HCT116 (cell line): ENCODE results near the gene LRFN2. TPM values are rescaled to one million over a fixed set of nuclear protein-coding genes. Genes with fewer than 3 reads are reported as not detected.

Experiments
- ATAC-seq: fragments of 200-7000 bp; cut with Tn5 transposase; 2 replicates; pipeline ENCODE4 v1.9.1; 2020; ENCODE audit warnings: mild to moderate bottlenecking, moderate library complexity
- BruUV-seq: library from RNA; stranded (reverse); fragments of 400-500 nt; replicated peaks from 2 replicates; lab custom pipeline; 2021; lab: Mats Ljungman, UMichigan
- CTCF ChIA-PET: fragments of 300-600 bp; sonication (Branson Sonifier 250); formaldehyde crosslinking; loops from one replicate; lab custom pipeline; 2021; ENCODE audit warnings: antibody characterized with exemption; lab: Charles Lee
- POLR2A ChIA-PET: fragments of 300-600, 350-600 bp; sonication (Branson Sonifier 250); formaldehyde crosslinking; loops from one replicate; lab custom pipeline; 2021; ENCODE audit warnings: antibody characterized with exemption; lab: Charles Lee
- RAD21 ChIA-PET, 2 experiments: fragments of 300-600 bp; sonication (Branson Sonifier 250); formaldehyde crosslinking; loops; one replicate each; lab custom pipeline; 2023; ENCODE audit warnings: low total read pairs in 2 of 2; ENCODE audit not compliant: uncharacterized antibody in 2 of 2, unreplicated experiment in 2 of 2, low non-redundant PET in 1 of 2; lab: Charles Lee
- DNase-seq: peaks from one replicate; pipeline ENCODE4 v3.0.0-alpha.2; 2010; ENCODE audit warnings: low read depth, low spot score
- H2AFZ ChIP-seq: fragments of 200-600 bp; shearing (Covaris generic), sonication (generic); 2 replicates; pipeline ENCODE4 v1.6.1; 2017; ENCODE audit warnings: low read depth, mixed run types, mixed read lengths, antibody characterized with exemption, low read length; ENCODE audit not compliant: poor library complexity, severe bottlenecking
- H3K27ac ChIP-seq: 2 replicates; pipeline ENCODE4 v1.5.1; 2012; ENCODE audit warnings: low read depth, low read length
- H3K27me3 ChIP-seq: fragments of 200-600 bp; sonication (generic); 2 replicates; pipeline ENCODE4 v1.6.1; 2016; ENCODE audit warnings: mixed run types, low read length, mixed read lengths; ENCODE audit not compliant: insufficient read depth
- H3K36me3 ChIP-seq, 2 experiments: fragments of 200-500 bp in 1 of 2; fragments of 200-600 bp in 1 of 2; sonication (Bioruptor generic) in 1 of 2; sonication (generic) in 1 of 2; 2 replicates each; pipeline versions ENCODE4 v1.5.1 to v1.6.1; 2014 to 2016; ENCODE audit warnings: low read length in 2 of 2, inconsistent platforms in 1 of 2, mixed read lengths in 1 of 2, mixed run types in 1 of 2; ENCODE audit not compliant: insufficient read depth in 2 of 2, control insufficient read depth in 1 of 2
- H3K4me1 ChIP-seq, 2 experiments: fragments of 200-600 bp in 1 of 2; sonication (generic) in 1 of 2; 2 replicates each; pipeline versions ENCODE4 v1.5.1 to v1.6.1; 2012 to 2017; ENCODE audit warnings: low read length in 2 of 2, inconsistent platforms in 1 of 2, mild to moderate bottlenecking in 1 of 2, mixed read lengths in 1 of 2, mixed run types in 1 of 2, moderate library complexity in 1 of 2; ENCODE audit not compliant: insufficient read depth in 2 of 2, control insufficient read depth in 1 of 2
- H3K4me2 ChIP-seq: fragments of 200-600 bp; sonication (generic); 2 replicates; pipeline ENCODE4 v1.6.1; 2017; ENCODE audit warnings: mixed run types, low read length, mixed read lengths
- H3K4me3 ChIP-seq, 2 experiments: fragments of 200-600 bp in 1 of 2; sonication (generic) in 1 of 2; replicated peaks in 1 of 2; 2 replicates each; pipeline ENCODE4 v1.5.1; 2011 to 2016; ENCODE audit warnings: low read length in 2 of 2, control low read depth in 1 of 2, low read depth in 1 of 2, mild to moderate bottlenecking in 1 of 2, mixed read lengths in 1 of 2, mixed run types in 1 of 2
- H3K79me2 ChIP-seq: fragments of 200-600 bp; sonication (generic); 2 replicates; pipeline ENCODE4 v1.6.1; 2017; ENCODE audit warnings: mild to moderate bottlenecking, mixed run types, low read length, moderate library complexity, mixed read lengths; ENCODE audit not compliant: insufficient read depth
- H3K9ac ChIP-seq: fragments of 200-600 bp; sonication (generic); 2 replicates; pipeline ENCODE4 v1.6.1; 2016; ENCODE audit warnings: low read length, mixed read lengths
- H3K9me2 ChIP-seq: fragments of 200-600 bp; sonication (generic), shearing (Covaris generic); 2 replicates; pipeline ENCODE4 v1.6.1; 2017; ENCODE audit warnings: mixed run types, mild to moderate bottlenecking, moderate library complexity; ENCODE audit not compliant: insufficient read depth
- H3K9me3 ChIP-seq, 2 experiments: fragments of 200-500 bp in 1 of 2; fragments of 200-600 bp in 1 of 2; sonication (Bioruptor generic) in 1 of 2; sonication (generic) in 1 of 2; 2 replicates each; pipeline ENCODE4 v1.6.1; 2014 to 2017; ENCODE audit warnings: low read length in 2 of 2, mixed read lengths in 2 of 2, inconsistent platforms in 1 of 2, low read depth in 1 of 2, mild to moderate bottlenecking in 1 of 2, mixed run types in 1 of 2, moderate library complexity in 1 of 2; ENCODE audit not compliant: control insufficient read depth in 1 of 2, insufficient read depth in 1 of 2
- H4K20me1 ChIP-seq: fragments of 200-600 bp; sonication (generic), shearing (Covaris generic); 2 replicates; pipeline ENCODE4 v1.6.1; 2017; ENCODE audit warnings: mixed run types, mild to moderate bottlenecking, moderate library complexity; ENCODE audit not compliant: insufficient read depth
- ATF3 ChIP-seq: IDR thresholded peaks from 2 replicates; pipeline ENCODE4 v1.6.1; 2012
- CEBPB ChIP-seq: IDR thresholded peaks from 2 replicates; pipeline ENCODE4 v1.6.1; 2012; ENCODE audit warnings: low read depth
- CTCF ChIP-seq, 3 experiments: fragments of 200-600 bp in 1 of 3; sonication (generic) in 1 of 3; IDR thresholded peaks in 2 of 3; conservative IDR thresholded peaks in 1 of 3; 2 replicates each; pipeline ENCODE4 v1.5.1; 2012 to 2017; ENCODE audit warnings: low read depth in 2 of 3, low read length in 2 of 3, antibody characterized with exemption in 1 of 3, borderline replicate concordance in 1 of 3, control low read depth in 1 of 3, mild to moderate bottlenecking in 1 of 3, mixed read lengths in 1 of 3, mixed run types in 1 of 3, moderate library complexity in 1 of 3; ENCODE audit not compliant: insufficient read depth in 1 of 3
- ELF1 ChIP-seq: IDR thresholded peaks from 2 replicates; pipeline ENCODE4 v1.6.1; 2012; ENCODE audit warnings: low read depth, borderline replicate concordance
- EZH2 ChIP-seq: fragments of 200-600 bp; sonication (generic); IDR thresholded peaks from 2 replicates; pipeline ENCODE4 v1.6.1; 2017; ENCODE audit warnings: antibody characterized with exemption, mixed run types
- EZH2phosphoT487 ChIP-seq: fragments of 200-600 bp; IDR thresholded peaks from 2 replicates; pipeline ENCODE4 v1.6.1; 2018; ENCODE audit warnings: antibody characterized with exemption, borderline replicate concordance
- JUND ChIP-seq: IDR thresholded peaks from 2 replicates; pipeline ENCODE4 v1.6.1; 2012
- POLR2A ChIP-seq: IDR thresholded peaks from 2 replicates; pipeline ENCODE4 v1.7.0; 2011; ENCODE audit warnings: borderline replicate concordance; ENCODE audit not compliant: insufficient read depth, insufficient read length; ENCODE audit errors: extremely low read depth
- POLR2AphosphoS5 ChIP-seq: IDR thresholded peaks from 2 replicates; pipeline ENCODE4 v1.6.1; 2011; ENCODE audit warnings: mild to moderate bottlenecking, low read depth, low read length, moderate library complexity
- SP1 ChIP-seq: IDR thresholded peaks from 2 replicates; pipeline ENCODE4 v1.6.1; 2012; ENCODE audit warnings: low read depth
- TCF7L2 ChIP-seq: IDR thresholded peaks from 2 replicates; pipeline ENCODE4 v1.7.0; 2011; ENCODE audit warnings: borderline replicate concordance, inconsistent platforms; ENCODE audit not compliant: insufficient read depth, insufficient read length; ENCODE audit errors: extremely low read depth
- YY1 ChIP-seq: IDR thresholded peaks from 2 replicates; pipeline ENCODE4 v1.6.1; 2011; ENCODE audit warnings: low read length, low read depth, moderate library complexity, mild to moderate bottlenecking; ENCODE audit not compliant: insufficient replicate concordance; ENCODE audit errors: extremely low read depth
- ZBTB33 ChIP-seq: IDR thresholded peaks from 2 replicates; pipeline ENCODE4 v1.6.1; 2011; ENCODE audit warnings: mild to moderate bottlenecking, low read length, moderate library complexity; ENCODE audit not compliant: insufficient replicate concordance; ENCODE audit errors: extremely low read depth
- ZNF274 ChIP-seq: fragments of 200-500 bp; sonication (Bioruptor generic); IDR thresholded peaks from 2 replicates; pipeline ENCODE4 v1.6.1; 2014; ENCODE audit warnings: mild to moderate bottlenecking, low read depth, low read length, inconsistent platforms
- intact Hi-C: fragments of 100-400 bp; cut with micrococcal nuclease; formaldehyde crosslinking; loops from 2 replicates; pipeline ENCODE4 v1.10.0; 2022
- total RNA-seq: library from RNA; stranded (reverse); gene quantifications from one replicate; pipeline ENCODE4 v1.2.1, GENCODE V29; 2021; ENCODE audit not compliant: unreplicated experiment

The LRFN2 gene
- total RNA-seq, 1 experiment from 2014 or later, result not detected

- TF ChIP-seq CTCF (IDR thresholded peaks at IDR 0.05 in 2 of 3, conservative IDR thresholded peaks at IDR 0.05 in 1 of 3; ENCODE audit: borderline replicate concordance in 1 of 3, insufficient read depth in 1 of 3, low read depth in 2 of 3, low read length in 2 of 3) (no peak), POLR2AphosphoS5 (no peak)
- TF ChIP-seq, all 23 proteins: peak for 0
Observed at GRCh38 chr6:40362859-40363258, 224.3 kb downstream of the LRFN2 start (continued).

GRCh38 chr6:40359808-40360207 is 227.4 kb downstream of the LRFN2 start:
- intact Hi-C loops, result no loop called here
- H3K79me2 ChIP-seq, result no peaks in the 10 kb centered on the region
- BruUV-seq, result no TSS peak

More at GRCh38 chr6:40359808-40360207, 227.4 kb downstream of the LRFN2 start:
- H3K4me1 ChIP-seq, result peaks cover 0 to 6% of the 10 kb centered on the region in 2 experiments; a peak in 3 of 4 replicates
- ATAC-seq (no peak; the same call in 1 of the 2 replicates), DNase-seq (no peak)
- POLR2A ChIA-PET, result no interaction called here
- no peak overlapping the region for H3K4me2 ChIP-seq
- no peak overlapping the region for H3K4me3 ChIP-seq
- no peaks in the 10 kb centered on the region for H4K20me1 ChIP-seq
- H3K27ac ChIP-seq, result no peak overlapping the region
- peaks cover 17% of the 10 kb centered on the region for H3K27me3 ChIP-seq
- no peaks in the 10 kb centered on the region for H3K9me2 ChIP-seq
- CTCF ChIA-PET, result no interaction called here
- no peak for TF ChIP-seq JUND
- no peak for TF ChIP-seq ZNF274
- no peak for TF ChIP-seq POLR2A
- TF ChIP-seq ATF3, result no peak
- TF ChIP-seq POLR2AphosphoS5, result no peak
- no peak for TF ChIP-seq TCF7L2
- TF ChIP-seq ELF1, result no peak
- no peak for TF ChIP-seq EZH2
- TF ChIP-seq ZBTB33, result no peak
- TF ChIP-seq CEBPB, result no peak
- TF ChIP-seq SP1, result no peak
- TF ChIP-seq CTCF (IDR thresholded peaks at IDR 0.05 in 2 of 3, conservative IDR thresholded peaks at IDR 0.05 in 1 of 3; ENCODE audit: borderline replicate concordance in 1 of 3, insufficient read depth in 1 of 3, low read depth in 2 of 3, low read length in 2 of 3), result no peak
- no peak for TF ChIP-seq EZH2phosphoT487
- no peak for TF ChIP-seq YY1
- no peak overlapping the region for H2AFZ ChIP-seq
- no peak overlapping the region for H3K9ac ChIP-seq
- no peaks in the 10 kb centered on the region for H3K9me3 ChIP-seq
- H3K36me3 ChIP-seq, result no peaks in the 10 kb centered on the region
- RAD21 ChIA-PET, result no interaction called here
